ENCODE measurements around the gene PPP2R3B. TPM values are rescaled to one million over a fixed set of nuclear protein-coding genes. Genes with fewer than 3 reads are reported as not detected.
A peak's percentile ranks its signal among the peaks of the same experiment; 100 is the strongest.

PPP2R3B gene
- total RNA-seq, 6 experiments from 2014 or later, result 4.2 to 6.3 (median 5.3) TPM

DNA sequence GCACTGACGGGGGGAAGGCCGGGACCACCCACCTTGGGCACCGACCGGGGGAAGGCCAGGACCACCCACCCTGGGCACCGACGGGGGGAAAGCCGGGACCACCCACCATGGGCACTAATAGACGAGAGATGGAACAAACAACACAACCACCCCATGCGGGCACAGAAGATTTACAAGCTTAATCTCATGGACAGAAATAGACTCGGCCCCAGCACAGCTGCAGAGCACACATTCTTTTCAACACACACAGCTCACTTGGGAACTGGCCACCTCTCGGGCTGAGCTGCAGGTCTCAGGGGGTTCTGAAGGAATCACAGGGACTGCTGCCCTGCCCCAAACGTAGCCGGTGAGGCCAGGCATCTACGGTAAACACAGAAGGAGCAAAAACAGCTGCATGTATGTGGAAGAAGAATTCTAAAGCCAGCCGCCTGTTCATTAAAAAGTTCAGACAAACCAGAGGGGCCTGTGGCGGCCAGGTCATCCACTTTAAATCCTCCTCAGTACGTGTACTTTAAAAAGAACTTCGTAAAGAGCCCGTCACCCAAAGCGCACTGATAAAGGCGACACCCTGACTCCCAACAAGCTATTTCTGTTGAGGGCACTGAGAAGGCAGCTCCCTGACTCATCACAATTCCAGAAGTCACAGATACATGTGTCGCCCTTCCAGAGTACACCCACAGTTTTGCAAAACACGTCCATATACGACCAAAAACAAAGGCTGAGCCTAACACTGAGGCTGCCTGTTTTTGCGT is 17.7 kb downstream of the PPP2R3B start:
- H3K4me1 ChIP-seq, result no peaks in the 10 kb centered on the region
- 74% methylated on average over 20 of the region's 25 CpGs for WGBS (ENCODE audit: insufficient coverage, low coverage, low lambda C conversion rate, missing lambda C conversion rate)
- H3K27me3 ChIP-seq, result no peaks in the 10 kb centered on the region
- DNase-seq (no peak), ATAC-seq (no peak)
- no peaks in the 10 kb centered on the region for H3K36me3 ChIP-seq
- H3K4me3 ChIP-seq, result no peak overlapping the region
- no peak overlapping the region for H3K27ac ChIP-seq
- no peak for TF ChIP-seq POLR2A (IDR thresholded peaks at IDR 0.05)
- TF ChIP-seq, protein P1, sequence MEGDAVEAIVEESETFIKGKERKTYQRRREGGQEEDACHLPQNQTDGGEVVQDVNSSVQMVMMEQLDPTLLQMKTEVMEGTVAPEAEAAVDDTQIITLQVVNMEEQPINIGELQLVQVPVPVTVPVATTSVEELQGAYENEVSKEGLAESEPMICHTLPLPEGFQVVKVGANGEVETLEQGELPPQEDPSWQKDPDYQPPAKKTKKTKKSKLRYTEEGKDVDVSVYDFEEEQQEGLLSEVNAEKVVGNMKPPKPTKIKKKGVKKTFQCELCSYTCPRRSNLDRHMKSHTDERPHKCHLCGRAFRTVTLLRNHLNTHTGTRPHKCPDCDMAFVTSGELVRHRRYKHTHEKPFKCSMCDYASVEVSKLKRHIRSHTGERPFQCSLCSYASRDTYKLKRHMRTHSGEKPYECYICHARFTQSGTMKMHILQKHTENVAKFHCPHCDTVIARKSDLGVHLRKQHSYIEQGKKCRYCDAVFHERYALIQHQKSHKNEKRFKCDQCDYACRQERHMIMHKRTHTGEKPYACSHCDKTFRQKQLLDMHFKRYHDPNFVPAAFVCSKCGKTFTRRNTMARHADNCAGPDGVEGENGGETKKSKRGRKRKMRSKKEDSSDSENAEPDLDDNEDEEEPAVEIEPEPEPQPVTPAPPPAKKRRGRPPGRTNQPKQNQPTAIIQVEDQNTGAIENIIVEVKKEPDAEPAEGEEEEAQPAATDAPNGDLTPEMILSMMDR (IDR thresholded peaks at IDR 0.05), result no peak
- H3K9me3 ChIP-seq, result no peaks in the 10 kb centered on the region
- intact Hi-C loops (cut with DNase I), result no loop called here

DNA sequence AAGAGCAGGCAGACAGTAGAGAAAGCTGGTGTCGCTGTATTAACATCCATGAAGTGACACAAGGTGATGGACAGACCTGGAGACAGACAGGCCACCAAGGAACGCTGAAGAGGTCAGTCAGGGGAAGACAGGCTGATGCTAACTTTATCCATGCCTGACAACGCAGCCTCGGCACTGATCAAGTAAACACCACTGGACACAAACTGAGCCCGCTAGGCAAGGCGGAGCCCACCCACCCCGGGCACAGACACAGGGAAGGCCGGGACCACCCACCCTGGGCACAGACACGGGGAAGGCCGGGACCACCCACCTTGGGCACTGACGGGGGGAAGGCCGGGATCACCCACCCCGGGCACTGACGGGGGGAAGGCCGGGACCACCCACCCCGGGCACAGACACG is 18.8 kb downstream of the PPP2R3B start:
- peak in 1 of 3 donors; percentile 30 for DNase-seq
- ATAC-seq, result no peak
- Histone ChIP-seq H3K36me3 (no peaks in the 10 kb centered on the region), H3K27me3 (no peaks in the 10 kb centered on the region), H3K4me3 (no peak overlapping the region), H3K27ac (no peak overlapping the region), H3K4me1 (no peaks in the 10 kb centered on the region), H3K9me3 (no peaks in the 10 kb centered on the region)
- no CpG with 5 or more reads among the region's 17 CpGs for WGBS (ENCODE audit: insufficient coverage, low coverage, low lambda C conversion rate, missing lambda C conversion rate)
- intact Hi-C loops (cut with DNase I), result no loop called here
- TF ChIP-seq, protein P1 (IDR thresholded peaks at IDR 0.05), result no peak
- no peak for TF ChIP-seq POLR2A (IDR thresholded peaks at IDR 0.05)

DNA sequence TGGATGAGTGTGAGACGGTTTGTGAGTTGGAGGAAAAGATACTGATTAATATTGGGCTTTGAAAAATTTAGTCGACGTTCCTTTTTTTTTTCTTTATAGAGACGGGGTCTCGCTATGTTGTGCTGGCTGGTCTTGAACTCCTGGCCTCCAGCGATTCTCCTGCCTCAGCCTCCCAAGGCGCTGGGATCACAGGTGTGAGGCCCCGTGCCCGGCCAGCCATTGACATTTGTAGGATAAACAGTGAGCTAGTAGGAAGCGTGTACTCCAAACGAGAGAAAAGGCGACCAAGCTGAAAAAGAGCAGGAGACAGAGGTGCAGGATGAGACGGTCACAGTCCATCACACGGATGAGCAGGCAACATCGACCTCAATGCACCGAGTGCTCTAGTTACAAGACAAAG is 19.4 kb downstream of the PPP2R3B start:
- 84% methylated on average over 9 of the region's 16 CpGs for WGBS (ENCODE audit: insufficient coverage, low coverage, low lambda C conversion rate, missing lambda C conversion rate)
- peak in 1 of 3 donors; percentile 10 for DNase-seq
- intact Hi-C loops (cut with DNase I), result no loop called here
- no peak for ATAC-seq
- Histone ChIP-seq H3K36me3 (no peaks in the 10 kb centered on the region), H3K27ac (no peak overlapping the region), H3K9me3 (no peaks in the 10 kb centered on the region), H3K27me3 (no peaks in the 10 kb centered on the region), H3K4me3 (no peak overlapping the region), H3K4me1 (no peaks in the 10 kb centered on the region)
- no peak for TF ChIP-seq POLR2A (IDR thresholded peaks at IDR 0.05)
- TF ChIP-seq, protein P1 (IDR thresholded peaks at IDR 0.05), result no peak

DNA sequence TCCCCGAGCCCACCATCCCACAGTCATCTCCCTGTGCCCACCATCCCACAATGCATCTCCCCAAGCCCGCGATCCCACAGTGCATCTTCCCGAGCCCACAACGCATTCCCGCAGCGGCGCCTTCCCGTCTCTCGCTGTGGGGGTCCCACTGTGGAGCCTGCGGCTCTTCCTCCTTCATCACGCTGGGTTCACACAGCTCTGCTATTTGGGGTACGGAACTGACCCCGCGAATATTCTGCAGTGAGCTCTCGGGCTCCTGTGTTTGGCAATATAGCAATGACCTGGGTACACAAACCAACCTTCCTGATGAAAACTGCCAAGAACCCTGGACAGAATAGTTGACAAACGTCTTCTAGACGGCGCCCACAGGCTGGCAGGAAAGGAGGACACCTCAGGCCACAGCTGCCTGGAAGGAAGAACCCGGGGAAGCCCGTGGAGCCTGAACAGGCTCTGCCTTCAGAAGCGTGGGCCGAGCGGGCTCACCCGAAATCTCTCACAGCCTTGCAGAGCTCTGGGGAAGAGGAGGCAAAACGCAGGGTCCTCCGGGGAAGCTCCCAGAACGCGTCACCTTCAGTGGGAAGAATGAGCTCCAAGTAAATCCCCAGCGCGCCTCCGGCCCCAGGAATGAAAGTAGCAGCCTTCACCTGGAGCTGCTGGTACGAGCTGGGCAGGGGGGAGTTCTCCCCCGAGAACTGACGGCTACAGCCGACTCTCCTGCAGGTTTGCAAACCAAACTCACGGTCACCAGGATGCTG is 22.9 kb downstream of the PPP2R3B start:
- no peak overlapping the region for H3K4me3 ChIP-seq
- intact Hi-C loops (cut with DNase I), result no loop called here
- H3K27me3 ChIP-seq, result no peaks in the 10 kb centered on the region
- DNase-seq (no peak), ATAC-seq (no peak)
- no peak for TF ChIP-seq POLR2A (IDR thresholded peaks at IDR 0.05)
- TF ChIP-seq, protein P1 (IDR thresholded peaks at IDR 0.05), result no peak
- H3K36me3 ChIP-seq, result no peaks in the 10 kb centered on the region
- H3K27ac ChIP-seq, result no peak overlapping the region
- H3K9me3 ChIP-seq, result no peaks in the 10 kb centered on the region
- WGBS (ENCODE audit: insufficient coverage, low coverage, low lambda C conversion rate, missing lambda C conversion rate), result 86% methylated on average over 19 of the region's 37 CpGs
- no peaks in the 10 kb centered on the region for H3K4me1 ChIP-seq

Data from right lobe of liver (tissue), 6 donors.